Nephron (organoid): ENCODE measurements around the gene SMIM35.

Experiments used
- H3K27ac Mint-ChIP-seq, 3 experiments: 2 replicates each; pipeline ENCODE4 v1.8.0; 2020; ENCODE audit warnings: mixed read lengths in 3 of 3, mild to moderate bottlenecking in 2 of 3, moderate library complexity in 1 of 3
- H3K27me3 Mint-ChIP-seq: 2 replicates; pipeline ENCODE4 v1.8.0; 2021; ENCODE audit warnings: low read depth, mild to moderate bottlenecking, moderate library complexity, mixed read lengths
- H3K36me3 Mint-ChIP-seq: 2 replicates; pipeline ENCODE4 v1.8.0; 2020; ENCODE audit warnings: low read depth, mixed read lengths
- H3K4me1 Mint-ChIP-seq: 2 replicates; pipeline ENCODE4 v1.8.0; 2020; ENCODE audit warnings: mixed read lengths
- H3K4me3 Mint-ChIP-seq, 3 experiments: 2 replicates each; pipeline ENCODE4 v1.8.0; 2020; ENCODE audit warnings: mild to moderate bottlenecking in 3 of 3, mixed read lengths in 3 of 3, moderate library complexity in 2 of 3
- H3K9me3 Mint-ChIP-seq: 2 replicates; pipeline ENCODE4 v1.8.0; 2020; ENCODE audit warnings: mixed read lengths
- CTCF ChIP-seq, 3 experiments: fragments of 200-600 bp; sonication (generic); IDR thresholded peaks; one replicate each; pipeline ENCODE4 v1.5.0; 2021; ENCODE audit warnings: antibody characterized with exemption in 3 of 3; ENCODE audit not compliant: unreplicated experiment in 3 of 3

SMIM35 gene

GRCh38 chr11:118051611-118052461 lies 34.9 kb downstream of the SMIM35 start:
- Mint-ChIP-seq H3K4me3 (no peak overlapping the region), H3K9me3 (no peaks in the 10 kb centered on the region), H3K27me3 (peaks cover 9% of the 10 kb centered on the region), H3K36me3 (no peaks in the 10 kb centered on the region), H3K27ac (peak overlapping the region; percentile 69 to 92 (median 76)), H3K4me1 (peaks cover 45% of the 10 kb centered on the region)
- no peak for TF ChIP-seq CTCF (IDR thresholded peaks at IDR 0.05; ENCODE audit: unreplicated experiment in 3 of 3)

GRCh38 chr11:118051136-118051610 lies 35.6 kb downstream of the SMIM35 start:
- Mint-ChIP-seq H3K9me3 (no peaks in the 10 kb centered on the region), H3K36me3 (no peaks in the 10 kb centered on the region), H3K27me3 (peaks cover 10% of the 10 kb centered on the region), H3K4me1 (peaks cover 41% of the 10 kb centered on the region), H3K4me3 (no peak overlapping the region), H3K27ac (peak overlapping the region in 2 of 3 experiments; percentile 42 to 92)
- TF ChIP-seq CTCF (IDR thresholded peaks at IDR 0.05; ENCODE audit: unreplicated experiment in 3 of 3), result no peak

- Mint-ChIP-seq H3K27me3 (peaks cover 3% of the 10 kb centered on the region), H3K4me3 (no peak overlapping the region), H3K9me3 (no peaks in the 10 kb centered on the region), H3K4me1 (peaks cover 44% of the 10 kb centered on the region), H3K27ac (peak overlapping the region in 1 of 3 experiments; percentile 30), H3K36me3 (no peaks in the 10 kb centered on the region)
- no peak for TF ChIP-seq CTCF (IDR thresholded peaks at IDR 0.05; ENCODE audit: unreplicated experiment in 3 of 3)
Measured at GRCh38 chr11:118050208-118050891, 36.4 kb downstream of the SMIM35 start.

- peaks cover 41% of the 10 kb centered on the region for H3K4me1 Mint-ChIP-seq
- peak overlapping the region in 1 of 3 experiments; percentile 30 for H3K27ac Mint-ChIP-seq
- H3K27me3 Mint-ChIP-seq, result peaks cover 6% of the 10 kb centered on the region
- H3K36me3 Mint-ChIP-seq, result no peaks in the 10 kb centered on the region
- H3K9me3 Mint-ChIP-seq, result no peaks in the 10 kb centered on the region
- TF ChIP-seq CTCF (IDR thresholded peaks at IDR 0.05; ENCODE audit: unreplicated experiment in 3 of 3), result no peak
- no peak overlapping the region for H3K4me3 Mint-ChIP-seq
Measured at GRCh38 chr11:118049771-118050170, 37.0 kb downstream of the SMIM35 start.

GRCh38 chr11:118048472-118049370 lies 38.0 kb downstream of the SMIM35 start:
- Mint-ChIP-seq H3K4me3 (no peak overlapping the region), H3K4me1 (peaks cover 34% of the 10 kb centered on the region), H3K36me3 (no peaks in the 10 kb centered on the region), H3K9me3 (no peaks in the 10 kb centered on the region), H3K27me3 (peaks cover 9% of the 10 kb centered on the region), H3K27ac (peak overlapping the region in 1 of 3 experiments; percentile 4)
- no peak for TF ChIP-seq CTCF (IDR thresholded peaks at IDR 0.05; ENCODE audit: unreplicated experiment in 3 of 3)
